Heart left ventricle (tissue), 13 donors: Measurements from ENCODE around the gene CHMP2A.

Experiments used
- CTCF ChIP-seq, 12 donors: fragments of 200-600 bp; sonication (generic) in 4 of 12; IDR thresholded peaks; one replicate each; pipeline versions ENCODE4 v1.5.0 to v1.8.0; 2018 to 2022; ENCODE audit warnings: antibody characterized with exemption in 12 of 12, mild to moderate bottlenecking in 5 of 12
- POLR2A ChIP-seq, 2 donors: fragments of 450-650 bp; IDR thresholded peaks; one replicate each; pipeline ENCODE4 v1.6.1; 2017; ENCODE audit warnings: antibody characterized with exemption in 2 of 2, mild to moderate bottlenecking in 2 of 2, moderate library complexity in 2 of 2
- donor health status: ischemic (EF 13 %, LVEDD 7.1; RV severe dilation, severe dysfunction).
- donor health status: DM: no; HTN: yes; CAD: no.
- donor health status: DM: no; HTN: no; CAD: no.
- donor health status: ischemic (EF 25% LVEDD 6.9; RV normal size, moderate dysfunction).
- donor health status: ischemic (EF 25% LVEDD 5.7; RV mildly dilated, moderate dysfunction).
- donor health status: ischemic (EF 35%, LVEDD 5.7; RV mildly dilated, moderate dysfunction).
- donor health status: nonischemic (EF 11% LVEDD 7.7; RV severe dilation, severe dysfunction).
- donor health status: DM: yes; HTN: yes; CAD: no.
- donor health status: PGD.
- donor health status: ischemic (EF 29% LVEDD 5.4; RV normal size, mild dysfunction).
- donor health status: nonischemic (EF 23%, LVEDD 6.1; RV moderate dilation, normal function).

- no peak for TF ChIP-seq POLR2A (IDR thresholded peaks at IDR 0.05)
- peak; percentile 86 to 98 (median 95) for TF ChIP-seq CTCF (IDR thresholded peaks at IDR 0.05)
Observed at GRCh38 chr19:58581227-58582141, 26.6 kb upstream of the CHMP2A start.
